ENCODE measurements around the gene DPAGT1.
"Not testable (repeated sequence)": the region's sequence is repeated elsewhere in the genome, so short reads cannot be mapped to it uniquely, and the experiment has no call there.

DPAGT1 gene

DNA sequence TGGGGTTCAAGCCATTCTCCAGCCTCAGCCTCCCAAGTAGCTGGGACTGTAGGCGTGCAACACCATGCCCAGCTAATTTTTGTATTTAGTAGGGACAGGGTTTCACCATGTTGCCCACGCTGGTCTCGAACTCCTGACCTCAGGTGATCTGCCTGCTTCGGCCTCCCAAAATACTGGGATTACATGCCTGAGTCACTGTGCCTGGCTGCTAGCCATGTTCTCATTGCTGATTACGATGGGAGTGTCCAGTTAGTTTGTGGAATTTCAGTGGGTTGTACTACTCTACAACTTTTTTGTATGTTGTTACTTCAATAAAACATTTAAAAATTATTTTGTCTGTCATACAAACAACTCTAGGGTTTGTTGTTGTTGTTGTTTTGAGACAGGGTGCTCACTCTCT, 38.9 kb downstream of the DPAGT1 start:
- no peak for DNase-seq

DNA sequence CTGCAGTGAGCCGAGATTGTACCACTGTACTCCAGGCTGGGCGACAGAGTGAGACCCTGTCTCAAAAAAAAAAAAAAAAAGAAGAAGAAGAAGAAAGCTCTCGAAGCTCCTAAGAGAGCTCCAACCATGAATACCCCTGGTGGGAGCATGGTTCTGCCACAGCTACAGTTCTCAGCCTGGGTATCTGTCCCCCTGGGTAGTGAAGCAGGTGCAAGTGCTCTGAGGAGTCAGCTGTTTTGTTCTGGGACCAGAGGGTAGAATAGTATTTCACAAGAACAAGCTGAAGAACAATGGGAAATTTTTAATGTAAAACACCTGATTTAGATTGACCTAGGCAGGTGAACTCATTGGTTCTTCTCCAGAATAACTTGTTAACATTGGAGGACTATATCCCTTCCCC, 40.4 kb downstream of the DPAGT1 start:
- DNase-seq = no peak

DNA sequence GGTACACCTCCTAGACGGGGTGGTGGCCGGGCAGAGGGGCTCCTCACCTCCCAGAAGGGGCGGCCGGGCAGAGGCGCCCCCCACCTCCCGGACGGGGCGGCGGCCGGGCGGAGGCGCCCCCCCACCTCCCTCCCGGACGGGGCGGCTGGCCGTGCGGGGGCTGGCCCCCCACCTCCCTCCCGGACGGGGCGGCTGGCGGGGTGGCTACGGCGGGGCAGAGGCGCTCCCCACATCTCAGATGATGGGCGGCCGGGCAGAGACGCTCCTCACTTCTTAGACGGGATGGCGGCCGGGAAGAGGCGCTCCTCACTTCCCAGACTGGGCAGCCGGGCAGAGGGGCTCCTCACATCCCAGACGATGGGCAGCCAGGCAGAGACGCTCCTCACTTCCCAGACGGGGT, 42.5 kb downstream of the DPAGT1 start:
- not testable (repeated sequence) for DNase-seq

DNA sequence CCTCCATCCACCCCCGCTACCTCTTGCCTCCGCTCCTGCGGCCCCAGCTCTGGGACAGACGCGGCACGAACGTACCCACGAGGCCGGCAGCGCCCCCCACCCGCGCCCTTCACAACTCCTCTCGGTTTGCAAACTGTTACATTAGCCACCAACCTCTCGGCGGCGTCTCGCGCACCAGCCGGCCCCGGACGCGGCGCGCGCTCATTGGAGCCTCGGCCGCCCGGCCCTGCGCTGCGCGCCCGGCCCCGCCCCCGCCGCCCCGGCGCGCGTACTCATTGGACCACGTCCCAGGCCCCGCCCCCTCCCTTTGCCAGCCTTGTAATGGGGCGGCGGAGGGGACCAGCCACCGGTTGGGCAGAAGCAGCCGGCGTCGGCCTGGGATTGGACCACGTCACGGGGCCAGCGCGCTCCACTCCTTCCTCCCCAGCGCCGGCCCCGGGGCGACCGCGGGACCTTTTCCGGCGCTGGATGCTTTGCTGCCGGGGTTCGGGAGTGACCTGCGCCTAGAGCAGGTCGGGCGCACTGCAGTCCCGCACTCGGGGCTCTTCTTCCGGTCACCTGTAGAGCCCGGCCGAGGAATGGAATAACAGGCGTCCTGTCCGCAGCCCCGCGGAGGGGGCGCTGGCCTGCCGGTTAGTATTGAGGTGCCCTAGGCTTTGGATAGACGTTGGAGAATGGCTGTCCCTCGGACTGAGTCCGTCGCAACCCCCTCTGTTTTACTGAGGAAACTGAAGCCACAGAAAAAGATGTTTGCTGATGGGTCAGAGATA, 44.5 kb downstream of the DPAGT1 start, which contains the start of gene HYOU1:
TSS of gene HYOU1 (minus strand) at position 206 of the 770 bp plus-strand sequence. CDS start 1,045 bp downstream, outside the sequence.
- peak; percentile 54 to 99 (median 94) for DNase-seq

DNA sequence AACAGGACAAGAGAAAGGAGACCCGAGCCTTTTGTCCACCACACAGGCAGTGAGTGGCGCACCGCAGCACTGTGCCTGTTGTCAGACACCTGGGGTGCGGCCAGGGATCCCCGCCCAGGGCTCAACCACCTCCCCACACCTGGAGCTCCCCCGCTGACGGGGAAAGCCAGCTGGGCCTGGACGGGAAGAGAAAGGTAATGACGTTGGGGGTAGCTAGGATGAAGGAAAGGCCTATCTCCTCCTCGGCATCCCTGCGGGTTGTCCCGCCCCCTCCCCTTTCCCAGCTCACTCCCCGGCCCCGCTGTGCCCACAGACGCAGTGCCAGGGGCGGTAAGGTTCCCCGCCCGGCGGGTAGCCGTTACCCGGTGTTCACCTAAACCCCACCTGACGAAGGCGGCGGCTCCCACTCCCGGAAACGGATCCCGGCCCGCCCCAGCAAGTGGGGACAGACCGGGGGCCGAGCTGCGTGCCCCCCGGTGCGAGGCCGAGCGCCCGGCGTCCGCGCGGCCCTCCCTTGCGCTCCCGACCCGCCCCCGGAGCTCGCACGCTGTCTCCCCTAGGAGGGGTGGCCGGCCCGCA, 45.1 kb downstream of the DPAGT1 start:
- peak in 12 of 56 donors; percentile 15 to 61 (median 38) for DNase-seq

DNA sequence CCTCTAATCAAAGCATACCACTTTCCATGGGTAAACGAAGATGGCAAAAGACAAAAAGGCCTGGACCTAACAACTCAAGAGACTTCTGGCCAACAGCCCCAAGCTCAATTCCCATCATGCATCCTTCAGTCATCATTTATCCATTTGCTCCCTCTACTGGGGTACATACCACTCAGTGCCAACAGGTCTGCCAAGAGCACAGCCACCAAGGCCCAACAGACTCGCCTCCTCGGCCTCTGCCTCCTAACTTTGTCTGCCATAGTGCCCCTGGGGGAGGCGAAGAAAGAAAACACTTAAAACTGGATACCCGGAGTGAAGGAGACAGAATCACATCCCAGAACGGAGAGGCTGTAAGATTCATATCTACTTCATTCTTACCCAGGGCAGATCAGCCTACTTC, 45.8 kb downstream of the DPAGT1 start:
- peak in 1 of 56 donors; percentile 7 for DNase-seq

DNA sequence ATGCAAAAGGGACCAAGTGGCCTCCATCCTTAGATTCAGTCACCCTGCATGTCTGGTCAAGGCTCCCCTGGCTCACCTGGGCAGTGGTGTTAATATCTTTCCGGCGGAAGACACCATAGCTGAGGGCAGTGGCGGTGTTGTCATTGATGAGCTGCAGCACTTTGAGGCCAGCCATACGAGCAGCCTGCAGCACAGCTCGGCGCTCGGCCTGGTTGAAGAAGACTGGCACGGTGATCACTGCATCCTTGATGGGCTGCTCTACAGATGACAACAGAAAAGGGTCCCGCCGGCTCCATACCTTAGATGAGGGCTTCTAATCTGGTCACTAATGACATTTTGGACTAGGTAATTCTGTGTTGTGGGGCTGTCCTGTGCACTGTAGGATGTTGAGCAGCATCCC, 47.2 kb downstream of the DPAGT1 start:
- DNase-seq = no peak

DNA sequence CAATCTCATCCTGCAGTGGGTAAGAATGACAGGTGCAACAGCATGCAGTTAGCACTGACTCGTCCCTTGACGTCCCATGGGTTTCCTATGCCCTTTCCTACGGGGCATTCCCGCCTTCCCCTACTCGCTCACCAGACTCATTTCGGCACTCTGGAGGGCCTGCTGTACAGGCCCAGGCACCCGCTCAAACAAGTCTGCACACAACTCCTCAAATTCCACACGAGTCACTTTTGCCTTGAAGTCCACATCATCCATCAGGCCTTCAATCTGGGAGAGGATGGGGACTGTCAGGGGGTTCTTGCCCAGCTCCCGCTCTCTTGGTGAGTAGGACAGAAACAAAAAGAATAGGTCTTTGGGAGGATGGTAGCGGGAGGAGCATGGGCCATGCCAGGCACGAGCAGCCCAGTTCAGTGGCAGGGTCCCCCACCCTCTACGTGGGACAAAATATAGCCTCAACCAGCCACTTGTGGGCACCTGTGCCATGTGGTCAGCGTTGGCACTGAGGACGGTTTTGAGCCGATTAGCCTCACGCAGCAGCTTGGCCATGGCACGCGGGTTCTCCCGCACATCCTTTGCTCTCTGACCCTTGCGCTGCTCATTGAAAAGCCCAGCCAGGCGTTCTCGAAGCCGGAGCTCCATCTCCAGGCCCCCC, 49.4 kb downstream of the DPAGT1 start:
- DNase-seq = no peak

DNA sequence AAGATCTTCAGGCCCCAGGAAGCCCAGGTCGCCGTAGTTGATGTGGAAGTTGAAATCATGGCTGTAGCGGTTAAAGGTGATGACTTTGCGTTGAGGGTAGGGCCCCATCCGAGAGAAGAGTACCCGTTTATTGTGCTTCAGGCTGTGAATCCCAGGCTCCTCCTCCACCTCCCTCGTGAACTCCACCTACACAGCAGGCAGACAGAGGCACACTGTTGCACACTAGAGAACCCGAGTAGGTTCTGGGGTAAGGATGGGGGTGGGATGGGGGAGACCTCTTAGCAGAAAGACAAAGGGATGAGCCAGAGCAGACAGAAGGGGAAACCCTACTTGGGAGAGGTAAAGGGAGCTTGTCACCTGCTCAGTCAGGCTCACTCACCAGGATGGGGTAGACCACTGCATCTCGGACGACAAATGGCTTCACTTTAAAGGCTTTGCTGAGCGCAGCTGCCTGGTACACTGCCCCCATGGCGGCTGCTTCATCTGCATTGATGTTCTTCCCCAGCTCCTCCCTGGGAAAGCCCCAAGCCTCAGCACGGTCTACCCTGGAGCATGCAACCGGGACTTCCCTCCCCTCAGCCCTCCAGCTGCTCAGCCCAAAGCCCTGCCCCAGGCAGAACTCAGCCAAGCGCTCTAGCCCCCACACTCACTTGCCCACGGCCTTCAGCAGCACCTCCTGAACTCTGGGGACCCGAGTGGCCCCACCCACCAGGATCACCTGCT, 50.1 kb downstream of the DPAGT1 start:
- DNase-seq = no peak

DNA sequence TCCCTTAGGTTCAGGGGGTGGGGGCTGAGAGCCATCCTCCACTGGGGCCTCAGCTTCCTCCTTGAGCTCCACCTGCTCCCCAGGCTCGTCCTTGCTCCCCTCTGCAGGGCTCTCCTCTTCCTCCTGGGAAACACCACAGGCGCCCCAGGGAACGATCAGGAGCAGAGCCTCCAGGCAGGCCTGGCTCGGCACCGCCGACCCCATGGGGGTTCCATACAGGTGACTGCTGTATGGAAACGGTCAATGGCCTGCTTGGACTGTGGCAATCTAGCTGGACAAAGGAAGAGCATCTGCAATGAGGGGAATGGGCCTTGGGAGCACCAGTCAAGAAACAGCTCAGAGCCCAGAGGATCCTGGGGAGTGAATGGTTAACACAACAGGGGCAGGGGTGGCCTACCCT, 52.6 kb downstream of the DPAGT1 start:
- no peak for DNase-seq

DNA sequence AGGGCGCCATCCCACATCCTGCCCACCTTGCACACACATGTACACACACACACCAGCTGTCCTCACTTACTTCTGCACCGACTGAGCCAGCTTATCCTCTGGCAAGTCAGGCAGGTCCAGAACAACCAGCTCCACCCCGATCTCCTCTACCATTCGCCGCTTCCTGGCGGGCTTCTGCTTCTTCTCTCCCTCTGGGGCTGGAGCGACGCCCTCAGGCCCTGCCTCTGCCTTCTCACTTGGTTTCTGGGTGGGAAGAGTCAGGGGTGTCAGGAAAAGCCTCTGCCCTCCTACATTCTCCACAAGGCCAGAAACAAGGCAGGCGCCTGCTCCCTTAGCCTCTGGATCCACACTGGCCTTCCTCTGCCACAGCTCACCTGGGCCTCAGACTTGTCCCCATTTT, 53.0 kb downstream of the DPAGT1 start:
- no peak for DNase-seq

DNA sequence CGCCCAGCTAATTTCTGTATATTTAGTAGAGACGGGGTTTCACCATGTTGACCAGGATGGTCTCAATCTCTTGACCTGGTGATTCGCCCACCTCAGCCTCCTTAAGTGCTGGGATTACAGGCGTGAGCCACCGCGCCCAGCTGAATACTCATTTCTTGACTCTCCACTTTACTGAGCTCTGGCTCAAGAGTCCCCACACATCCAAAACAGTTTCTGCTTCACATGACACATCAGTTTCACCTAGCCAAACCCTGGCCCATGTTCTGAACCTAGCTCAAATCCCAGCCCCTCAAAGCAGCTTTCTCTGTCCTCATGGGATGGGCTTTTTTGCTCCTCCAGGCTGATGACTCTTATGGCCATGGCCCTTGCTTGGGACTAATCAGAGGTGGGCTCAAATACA, 54.4 kb downstream of the DPAGT1 start:
- DNase-seq = no peak

All from amygdala (tissue), 56 donors.